Mammary epithelial cell (primary cell): ENCODE data around the gene ABTB2.

Experiments
- EZH2 ChIP-seq: IDR thresholded peaks from 2 replicates; pipeline ENCODE4 v1.6.1; 2012; ENCODE audit warnings: low read length, inconsistent platforms, borderline replicate concordance
- TF ChIP-seq, protein P1 (sequence below), 2 donors: IDR thresholded peaks in 1 of 2; conservative IDR thresholded peaks in 1 of 2; 2 replicates each; pipeline ENCODE4 v1.5.1; 2011 to 2012; ENCODE audit warnings: inconsistent platforms in 2 of 2, low read length in 2 of 2, mild to moderate bottlenecking in 2 of 2, control low read depth in 1 of 2, low read depth in 1 of 2; ENCODE audit not compliant: insufficient read depth in 1 of 2; ENCODE audit errors: extremely low read depth in 1 of 2

- no peak for TF ChIP-seq EZH2
- TF ChIP-seq, protein P1, sequence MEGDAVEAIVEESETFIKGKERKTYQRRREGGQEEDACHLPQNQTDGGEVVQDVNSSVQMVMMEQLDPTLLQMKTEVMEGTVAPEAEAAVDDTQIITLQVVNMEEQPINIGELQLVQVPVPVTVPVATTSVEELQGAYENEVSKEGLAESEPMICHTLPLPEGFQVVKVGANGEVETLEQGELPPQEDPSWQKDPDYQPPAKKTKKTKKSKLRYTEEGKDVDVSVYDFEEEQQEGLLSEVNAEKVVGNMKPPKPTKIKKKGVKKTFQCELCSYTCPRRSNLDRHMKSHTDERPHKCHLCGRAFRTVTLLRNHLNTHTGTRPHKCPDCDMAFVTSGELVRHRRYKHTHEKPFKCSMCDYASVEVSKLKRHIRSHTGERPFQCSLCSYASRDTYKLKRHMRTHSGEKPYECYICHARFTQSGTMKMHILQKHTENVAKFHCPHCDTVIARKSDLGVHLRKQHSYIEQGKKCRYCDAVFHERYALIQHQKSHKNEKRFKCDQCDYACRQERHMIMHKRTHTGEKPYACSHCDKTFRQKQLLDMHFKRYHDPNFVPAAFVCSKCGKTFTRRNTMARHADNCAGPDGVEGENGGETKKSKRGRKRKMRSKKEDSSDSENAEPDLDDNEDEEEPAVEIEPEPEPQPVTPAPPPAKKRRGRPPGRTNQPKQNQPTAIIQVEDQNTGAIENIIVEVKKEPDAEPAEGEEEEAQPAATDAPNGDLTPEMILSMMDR (conservative IDR thresholded peaks at IDR 0.05 in 1 of 2, IDR thresholded peaks at IDR 0.05 in 1 of 2; ENCODE audit: extremely low read depth in 1 of 2, insufficient read depth in 1 of 2, low read depth in 1 of 2, low read length in 2 of 2): no peak
These were observed 171.6 kb downstream of the ABTB2 start for GRCh38 chr11:34185926-34186841.
